HG03565 (cell line): ENCODE measurements around the gene ASH1L.
"Not testable (repeated sequence)": the region's sequence is repeated elsewhere in the genome, so short reads cannot be mapped to it uniquely, and the experiment has no call there.

Experiments
- ATAC-seq: cut with Tn5 transposase; IDR thresholded peaks from one replicate; pipeline ENCODE4 v1.9.1; 2021; ENCODE audit warnings: mild to moderate bottlenecking, moderate library complexity; ENCODE audit not compliant: unreplicated experiment

The ASH1L gene

DNA sequence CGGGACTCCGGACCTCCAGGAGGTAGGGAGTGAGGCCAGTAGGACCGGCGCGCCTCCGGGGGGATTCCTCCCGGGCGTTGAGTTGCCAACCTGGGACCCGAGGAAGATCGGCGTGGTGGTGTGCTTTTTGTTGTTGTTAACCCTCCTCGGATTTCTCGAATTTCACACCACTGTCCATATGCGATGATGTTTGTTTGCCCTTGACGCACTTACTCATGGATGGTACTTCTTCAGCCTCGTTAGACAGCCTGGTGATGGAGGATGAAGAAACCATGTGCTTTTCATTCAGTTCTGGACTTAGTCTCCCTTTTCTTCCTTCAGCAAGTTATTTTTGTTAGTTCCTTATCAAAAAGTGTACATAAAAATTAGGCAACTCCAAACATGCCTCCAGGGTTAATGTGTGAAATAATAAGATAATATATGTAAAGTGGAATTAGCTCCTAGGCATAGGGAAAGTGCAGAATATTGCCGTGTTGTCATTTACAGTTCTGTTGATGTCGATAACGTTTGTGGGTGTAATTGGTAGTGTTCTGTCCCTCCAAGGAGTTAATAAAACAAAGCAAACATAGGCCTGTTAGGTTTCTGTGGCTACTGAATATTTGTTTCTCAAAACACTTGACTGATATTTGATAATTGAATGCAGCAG lies 897 bp upstream of the ASH1L start:
- ATAC-seq, result peak; percentile 16

DNA sequence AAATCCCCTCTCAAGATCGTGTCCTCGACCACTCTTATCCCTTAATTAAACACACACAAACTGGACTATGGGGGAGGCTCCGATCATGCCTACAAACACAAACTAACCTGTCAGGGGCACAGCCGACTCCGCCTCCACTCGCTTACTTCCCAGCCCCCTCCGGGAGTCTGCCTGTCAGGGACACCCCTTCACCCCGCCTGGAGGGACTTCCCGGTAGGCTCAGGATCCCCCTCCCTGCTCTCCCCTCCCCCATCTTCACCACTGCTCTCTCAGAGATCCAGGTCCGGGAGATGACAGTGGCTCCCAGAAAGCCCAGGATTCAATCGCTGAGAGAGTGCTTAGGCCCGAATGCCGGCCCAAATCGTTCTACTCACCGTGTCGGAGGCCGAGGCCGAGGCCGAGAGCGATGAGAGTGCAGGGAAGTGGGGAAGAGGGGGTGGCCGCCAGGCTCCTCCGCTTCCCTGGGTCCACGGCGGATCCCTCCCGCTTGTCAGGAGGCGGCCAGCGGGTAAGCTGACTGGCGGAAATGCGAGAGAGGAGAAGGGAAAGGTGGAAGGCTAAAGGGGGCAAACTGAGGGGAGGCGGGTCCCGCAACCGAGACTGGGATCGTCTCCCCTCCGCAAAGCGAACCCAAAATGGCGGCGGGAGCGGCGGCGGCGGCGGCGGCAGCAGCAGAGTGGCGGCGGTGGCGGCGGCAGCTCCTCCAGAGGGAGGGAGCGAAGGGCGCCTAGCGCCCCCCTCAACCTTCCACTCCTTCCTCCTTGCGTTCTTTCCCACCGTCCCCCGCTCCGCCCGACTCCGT lies 623 bp downstream of the ASH1L start:
- not testable (repeated sequence) for ATAC-seq

DNA sequence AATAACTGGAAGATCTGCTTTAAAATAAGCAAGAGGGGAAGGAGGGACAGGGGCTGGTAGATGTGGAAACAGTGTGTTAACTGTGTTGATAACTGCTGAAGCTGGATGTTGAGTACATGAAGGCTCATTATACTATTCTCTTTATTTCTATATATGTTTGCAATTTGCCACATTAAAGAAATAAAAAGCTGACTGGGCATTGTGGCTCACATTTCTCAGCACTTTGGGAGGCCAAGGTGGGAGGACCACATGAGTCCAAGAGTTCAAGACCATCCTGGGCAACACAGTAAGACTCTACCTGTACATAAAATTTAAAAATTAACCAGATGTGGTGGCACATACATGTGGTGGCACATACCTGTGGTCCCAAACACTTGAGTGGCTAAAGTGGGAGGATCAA lies 6.7 kb downstream of the ASH1L start:
- ATAC-seq, result no peak

DNA sequence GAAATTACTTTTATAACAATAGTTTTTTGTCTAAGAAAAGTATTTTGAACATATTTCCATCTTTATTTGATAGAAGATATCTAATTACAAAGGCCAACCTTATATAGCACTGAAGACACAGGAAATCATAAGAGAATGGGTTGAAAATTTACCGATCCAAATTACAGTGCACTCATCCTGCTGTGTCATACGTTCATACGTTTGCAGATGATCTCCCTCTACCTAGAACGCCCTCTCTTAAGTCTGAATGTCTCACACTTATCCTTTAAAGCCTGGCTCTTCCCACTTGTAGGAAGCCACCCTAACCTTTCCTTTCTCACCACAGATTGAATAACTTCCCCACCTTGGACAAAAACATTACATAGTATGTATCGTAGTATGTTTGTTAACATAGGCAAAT lies 9.3 kb downstream of the ASH1L start:
- ATAC-seq, result no peak

DNA sequence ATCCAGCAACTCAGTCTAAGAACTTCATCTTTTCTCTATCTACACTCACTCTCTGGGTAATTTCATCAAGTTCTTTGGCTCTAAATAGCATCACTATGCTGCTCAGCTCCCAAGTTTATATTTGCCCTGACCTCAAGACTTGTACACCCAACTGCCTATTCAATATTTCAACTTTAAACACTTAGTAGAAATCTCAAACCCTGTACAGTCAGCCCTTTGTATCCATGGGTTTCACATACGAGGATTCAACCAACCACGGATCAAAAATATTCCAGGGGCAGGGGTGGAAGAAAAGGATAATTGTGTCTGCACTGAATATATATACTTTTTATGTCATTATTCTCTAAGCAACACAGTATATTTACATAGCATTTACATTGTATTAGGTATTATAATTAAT lies 13.9 kb downstream of the ASH1L start:
- ATAC-seq, result no peak

DNA sequence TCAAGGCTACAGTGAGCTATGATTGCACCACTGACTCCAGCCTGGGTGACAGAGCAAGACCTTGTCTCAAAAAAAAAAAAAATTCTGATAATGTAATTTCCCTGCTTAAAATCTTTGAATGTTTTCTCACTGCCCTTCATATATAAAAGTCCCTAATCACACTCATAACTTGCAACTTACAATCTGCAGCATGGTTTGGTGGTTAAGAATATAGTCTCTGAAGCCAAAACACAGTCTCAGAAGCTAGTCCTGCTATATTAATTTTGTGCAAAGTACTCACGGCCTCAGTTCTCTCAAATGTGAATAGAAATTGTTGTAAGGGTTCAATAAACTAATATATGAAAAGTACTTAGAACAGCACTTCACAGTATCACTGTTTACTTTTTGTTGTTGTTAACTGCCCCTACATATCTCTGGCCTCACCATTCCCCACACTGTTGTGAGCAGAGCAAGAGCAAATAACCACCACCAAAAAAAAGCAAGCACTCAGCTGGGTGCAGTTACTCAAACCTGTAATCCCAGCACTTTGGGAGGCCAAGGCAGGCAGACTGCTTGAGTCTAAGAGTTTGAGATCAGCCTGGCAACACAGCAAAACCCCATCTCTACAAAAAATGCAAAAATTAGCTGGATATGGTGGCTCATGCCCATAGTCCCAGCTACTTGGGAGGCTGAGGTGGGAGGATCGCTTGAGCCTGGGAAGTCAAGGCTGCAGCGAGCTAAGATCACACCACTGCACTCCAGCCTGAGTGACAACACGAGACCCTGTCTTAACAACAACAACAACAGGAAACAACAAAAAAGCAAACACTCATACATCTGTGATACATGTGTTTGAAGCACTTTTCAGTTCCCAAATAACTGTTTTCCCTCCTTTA lies 22.4 kb downstream of the ASH1L start:
- no peak for ATAC-seq

DNA sequence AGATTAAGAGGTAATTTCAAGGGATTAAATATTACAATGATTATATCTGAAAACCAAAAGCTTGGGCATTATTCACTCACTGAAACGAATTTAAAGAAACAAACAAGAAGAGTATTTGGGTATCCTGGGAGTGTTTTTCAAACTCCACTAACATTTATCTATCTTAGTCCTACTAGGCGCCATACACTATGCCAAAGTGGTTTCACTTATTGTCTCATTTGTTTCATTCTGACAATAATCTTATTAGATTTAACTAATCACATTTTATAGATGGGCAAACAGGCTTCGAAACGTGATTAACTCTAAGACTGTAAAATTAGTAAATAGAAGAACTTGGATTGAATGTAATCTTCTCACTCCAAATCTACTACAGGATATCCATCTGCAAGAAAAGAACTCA lies 25.4 kb downstream of the ASH1L start:
- ATAC-seq, result no peak

DNA sequence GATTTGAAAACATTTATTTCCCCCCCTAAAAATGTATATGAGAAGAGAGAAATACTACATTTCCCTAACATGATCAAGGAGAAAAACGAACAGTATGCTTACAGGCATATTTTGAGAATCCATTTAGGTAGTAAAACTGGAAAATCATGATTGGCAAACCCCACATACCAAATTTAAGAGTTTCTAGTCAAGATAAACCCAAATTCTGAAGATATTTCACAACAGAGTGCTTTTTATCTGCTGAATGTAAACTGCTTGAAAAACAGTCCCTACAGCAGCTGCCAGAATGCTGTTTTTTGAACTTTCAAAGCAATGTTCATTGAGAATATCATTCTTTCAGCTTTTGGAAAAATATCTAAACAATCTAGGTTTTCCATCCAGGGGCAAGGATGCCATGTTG lies 31.0 kb downstream of the ASH1L start:
- no peak for ATAC-seq

DNA sequence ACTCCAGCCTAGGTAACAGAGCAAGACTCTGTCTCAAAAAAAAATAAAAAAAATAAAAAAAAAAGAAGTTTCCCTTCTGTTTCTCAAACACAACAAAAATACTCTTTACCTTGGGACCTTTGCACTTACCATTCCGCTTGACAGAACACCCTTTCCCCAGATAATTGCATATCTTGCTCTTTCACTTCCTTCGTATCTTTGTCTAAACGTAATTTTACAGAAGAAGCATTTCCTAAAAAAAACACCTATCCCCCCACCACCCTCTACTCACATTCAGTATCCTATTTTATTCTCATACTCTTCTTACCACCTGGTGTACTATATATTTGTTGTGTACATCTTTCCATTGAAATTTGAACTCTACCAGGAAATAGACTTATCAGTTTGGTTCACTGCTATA lies 32.7 kb downstream of the ASH1L start:
- no peak for ATAC-seq

DNA sequence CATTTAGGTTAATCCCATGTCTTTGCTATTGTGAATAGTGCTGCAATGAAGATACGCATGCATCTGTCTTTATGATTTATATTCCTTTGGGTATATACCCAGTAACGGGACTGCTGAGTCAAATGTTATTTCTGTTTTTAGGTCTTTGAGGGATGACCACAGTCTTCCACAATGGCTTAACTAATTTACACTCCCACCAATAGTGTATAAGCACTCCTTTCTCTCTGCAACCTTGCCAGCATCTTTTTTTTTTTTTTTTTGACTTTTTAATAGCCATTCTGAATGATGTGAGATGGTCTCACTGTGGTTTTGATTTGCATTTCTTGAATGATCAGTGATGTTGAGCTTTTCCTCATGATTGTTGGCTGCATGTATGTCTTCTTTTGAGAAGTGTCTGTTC lies 33.5 kb downstream of the ASH1L start:
- no peak for ATAC-seq

DNA sequence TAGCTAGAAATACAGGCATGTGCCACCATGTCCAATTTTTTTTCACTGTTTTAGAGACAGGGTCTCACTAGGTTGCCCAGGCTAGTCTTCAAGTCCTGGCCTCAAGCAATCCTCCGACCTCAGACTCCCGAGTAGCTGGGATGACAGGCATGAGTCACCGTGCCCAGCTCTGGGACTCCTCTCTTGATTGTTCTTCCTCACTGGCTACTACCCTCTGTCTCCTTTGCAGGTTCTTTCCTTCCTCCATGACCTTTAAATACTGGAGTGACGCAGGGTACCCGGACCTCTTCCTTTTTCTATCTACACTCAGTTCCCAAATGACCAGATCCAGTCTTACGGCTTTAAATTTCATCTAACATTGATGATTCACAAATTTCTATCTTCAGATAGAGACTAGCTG lies 34.9 kb downstream of the ASH1L start:
- ATAC-seq, result no peak

DNA sequence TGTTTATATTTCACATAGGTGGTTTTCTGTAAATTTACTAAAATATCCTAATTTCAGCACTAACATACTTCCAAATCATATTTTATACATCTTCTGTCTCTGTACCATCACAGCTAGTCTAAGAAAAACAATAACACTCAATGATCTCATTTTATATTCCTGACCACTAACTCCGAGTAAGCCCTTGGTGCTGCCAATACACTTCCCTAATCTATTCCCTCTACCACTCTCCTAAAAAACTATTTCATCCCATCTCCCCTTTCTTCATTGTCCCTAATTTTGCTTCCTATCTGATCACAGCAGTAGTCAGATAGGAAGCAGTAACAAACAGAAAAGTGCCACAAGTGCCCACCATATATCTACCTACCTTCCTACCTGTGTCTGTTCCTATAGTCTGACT lies 36.2 kb downstream of the ASH1L start:
- ATAC-seq, result no peak

DNA sequence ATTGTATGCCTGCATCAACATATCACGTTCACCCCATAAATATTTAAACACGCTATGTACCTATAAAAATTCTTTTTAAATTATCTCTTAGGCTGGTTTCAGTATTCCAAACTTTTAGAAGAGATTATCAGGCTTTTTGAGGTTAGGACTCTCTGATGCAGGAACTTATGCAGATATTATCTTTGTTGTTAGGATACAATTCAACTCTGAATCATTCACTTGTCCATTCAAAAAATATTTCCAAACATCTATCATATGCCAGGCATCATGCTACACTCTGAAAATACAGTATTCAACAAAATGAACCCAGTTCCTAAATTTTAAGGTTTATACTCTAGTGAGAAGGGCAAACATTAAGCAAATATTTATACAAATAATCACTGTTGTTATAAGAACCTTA lies 40.5 kb downstream of the ASH1L start:
- ATAC-seq, result no peak

DNA sequence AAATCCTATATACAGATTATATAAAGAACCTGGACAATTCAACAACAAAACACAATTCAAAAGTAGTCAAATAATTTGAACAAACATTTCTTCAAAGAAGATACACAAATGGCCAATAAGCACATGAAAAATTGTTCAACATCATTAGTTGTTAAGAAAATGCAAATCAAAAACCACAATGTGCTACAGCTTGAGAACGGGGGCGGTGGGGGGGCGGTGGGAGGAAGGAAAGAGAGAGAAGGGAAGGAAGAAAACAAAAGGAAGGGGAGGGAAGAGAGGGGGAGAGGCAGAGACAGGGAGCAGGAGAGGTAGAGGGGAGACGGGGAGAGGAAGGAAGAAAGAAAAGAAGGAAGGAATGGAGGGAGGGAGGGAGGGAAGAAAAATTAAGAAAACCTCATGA lies 44.1 kb downstream of the ASH1L start:
- no peak for ATAC-seq

DNA sequence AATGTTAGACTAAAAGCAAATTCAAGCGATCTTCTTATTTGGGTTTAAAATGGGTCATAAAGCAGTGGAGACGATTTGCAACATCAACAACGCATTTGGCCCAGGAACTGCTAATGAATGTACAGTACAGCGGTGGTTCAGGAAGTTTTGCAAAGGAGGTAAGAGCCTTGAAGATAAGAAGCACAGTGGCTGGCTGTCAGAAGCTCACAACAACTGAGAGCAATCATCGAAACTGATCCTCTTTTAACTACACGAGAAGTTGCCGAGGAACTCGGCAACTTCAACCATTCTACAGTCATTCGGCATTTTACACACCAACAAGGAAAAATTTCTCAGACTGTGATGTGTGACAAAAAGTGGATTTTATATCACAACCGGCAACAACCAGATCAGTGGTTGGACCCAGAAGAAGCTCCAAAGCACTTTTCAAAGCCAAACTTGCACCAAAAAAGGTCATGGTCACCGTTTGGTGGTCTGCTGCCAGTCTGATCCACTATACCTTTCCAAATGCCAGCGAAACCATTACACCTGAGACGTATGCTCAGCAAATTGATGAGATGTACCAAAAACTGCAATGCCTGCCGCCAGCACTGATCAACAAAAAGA lies 47.9 kb downstream of the ASH1L start:
- no peak for ATAC-seq

DNA sequence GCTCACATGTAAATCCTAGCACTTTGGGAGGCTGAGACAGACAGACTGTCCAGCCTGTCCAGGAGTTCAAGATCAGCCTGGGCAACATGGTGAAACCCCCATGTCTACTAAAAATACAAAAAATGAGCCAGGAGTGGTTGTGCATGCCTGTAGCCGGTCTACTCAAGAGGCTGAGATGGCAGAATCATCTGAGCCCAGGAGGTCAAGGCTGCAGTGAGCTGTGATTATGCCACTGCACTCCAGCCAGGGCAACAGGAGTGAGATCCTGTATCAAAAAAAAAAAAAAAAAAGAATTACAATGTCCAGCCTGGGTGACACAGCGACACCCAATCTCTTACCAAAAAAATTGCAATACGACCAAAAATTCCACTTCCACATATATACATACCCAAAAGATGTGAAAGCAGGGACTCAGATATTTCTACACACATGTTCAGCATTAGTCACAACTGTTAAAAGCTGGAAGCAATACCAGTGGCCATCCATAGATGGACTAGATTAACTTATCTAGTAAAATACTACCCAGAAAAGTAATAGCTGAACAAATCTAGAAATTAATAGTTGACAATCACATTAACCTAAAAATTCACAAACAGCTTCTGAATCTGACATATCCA lies 49.2 kb downstream of the ASH1L start:
- no peak for ATAC-seq

DNA sequence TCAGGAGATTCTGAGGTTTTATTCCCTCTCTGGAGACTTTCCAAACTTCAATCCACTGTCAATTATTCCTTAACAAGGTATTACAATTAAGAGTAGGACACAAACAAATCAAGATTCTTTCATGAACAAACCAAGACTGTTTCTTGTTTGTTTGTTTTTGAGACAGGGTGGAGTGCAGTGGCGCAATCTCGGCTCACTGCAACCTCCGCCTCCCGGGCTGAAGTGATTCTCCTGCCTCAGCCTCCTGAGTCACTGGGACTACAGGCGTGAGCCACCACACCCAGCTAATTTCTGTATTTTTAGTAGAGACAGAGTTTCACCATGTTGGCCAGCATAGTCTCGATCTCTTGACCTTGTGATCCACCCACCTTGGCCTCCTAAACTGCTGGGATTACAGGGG lies 51.2 kb downstream of the ASH1L start:
- ATAC-seq, result not testable (repeated sequence)

DNA sequence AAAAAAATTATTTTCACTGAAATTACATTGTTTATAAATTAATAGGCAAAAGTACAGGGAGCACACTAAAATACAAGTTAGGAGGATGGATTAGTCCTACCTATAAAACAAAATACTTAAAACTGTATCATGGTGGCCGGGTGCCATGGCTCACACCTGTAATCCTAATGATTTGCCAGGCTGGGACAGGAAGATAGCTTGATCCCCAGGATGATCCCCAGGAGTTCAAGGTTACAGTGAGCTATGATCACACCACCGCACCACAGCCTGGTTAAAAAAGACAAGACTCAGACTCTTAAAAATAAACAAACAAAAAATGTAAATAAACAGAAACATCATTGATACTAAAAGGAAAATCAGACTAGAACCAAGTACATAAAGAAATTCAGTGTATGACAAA lies 53.5 kb downstream of the ASH1L start:
- ATAC-seq, result no peak

DNA sequence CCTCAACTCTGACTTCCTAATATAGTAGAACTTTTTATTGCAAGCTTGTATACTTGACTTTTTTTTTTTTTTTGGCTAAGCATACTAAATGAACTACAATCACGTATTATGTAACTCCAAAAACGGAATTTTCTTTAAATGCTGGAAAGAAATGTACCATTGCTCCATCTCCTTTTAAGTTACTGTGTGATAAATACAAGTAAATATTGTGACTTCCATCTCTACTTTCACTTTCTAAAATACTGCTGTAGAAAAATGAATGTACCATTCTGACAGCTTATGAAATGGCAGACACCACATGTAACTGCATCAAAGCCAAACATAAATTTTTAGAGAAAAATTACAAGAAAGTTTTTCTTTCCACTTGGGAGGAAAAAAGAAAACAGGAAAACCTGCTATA lies 54.7 kb downstream of the ASH1L start:
- ATAC-seq, result no peak

DNA sequence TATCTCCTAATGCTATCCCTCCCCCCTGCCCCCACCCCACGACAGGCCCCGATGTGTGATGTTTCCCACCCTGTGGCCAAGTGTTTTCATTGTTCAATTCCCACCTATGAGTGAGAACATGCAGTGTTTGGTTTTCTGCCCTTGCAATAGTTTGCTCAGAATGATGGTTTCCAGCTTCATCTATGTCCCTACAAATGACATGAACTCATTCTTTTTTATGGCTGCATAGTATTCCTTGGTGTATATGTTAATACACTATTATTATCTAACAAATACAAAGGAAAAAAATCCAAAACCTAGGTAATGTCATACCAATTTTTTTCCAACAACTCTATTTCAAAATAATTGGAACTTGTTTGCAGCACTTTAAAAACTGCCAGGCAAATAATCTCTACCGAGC lies 56.6 kb downstream of the ASH1L start:
- ATAC-seq, result not testable (repeated sequence)

DNA sequence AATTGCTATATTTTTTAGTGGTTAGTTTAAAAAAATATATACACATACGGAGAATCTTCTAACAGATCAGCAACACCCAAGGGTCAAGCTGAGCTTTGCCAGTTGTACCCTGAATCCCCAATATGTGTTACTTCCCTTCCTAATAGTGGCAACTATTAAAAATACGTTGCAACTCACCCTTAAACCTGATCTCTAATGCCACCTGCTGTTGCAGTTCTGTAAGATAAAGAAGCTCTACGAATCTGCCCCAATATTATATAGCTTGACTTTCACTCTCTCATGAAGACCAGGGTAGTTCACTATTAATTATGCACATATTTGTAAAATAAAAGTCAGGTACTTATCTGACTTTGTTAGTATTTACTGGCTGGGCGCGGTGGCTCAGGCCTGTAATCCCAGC lies 58.4 kb downstream of the ASH1L start:
- no peak for ATAC-seq
